Activated T-helper 17 cell treated with anti-CD3 and anti-CD28 coated beads, Interleukin-2, amount 50 U/mL, for 72 hours (primary cell): Measurements from ENCODE around the gene SYNDIG1L. TPM values are rescaled to one million over a fixed set of nuclear protein-coding genes. Genes with fewer than 3 reads are reported as not detected.

Experiments used
- ATAC-seq: fragments of 150-1000 bp; cut with Tn5 transposase; replicated peaks from 2 replicates; pipeline ENCODE4 v1.10.0; 2021; ENCODE audit warnings: mild to moderate bottlenecking, moderate library complexity
- H3K27ac Mint-ChIP-seq: one replicate; pipeline ENCODE4 v1.8.0; 2022; ENCODE audit warnings: mixed read lengths
- H3K27me3 Mint-ChIP-seq: one replicate; pipeline ENCODE4 v1.8.0; 2022; ENCODE audit warnings: mixed read lengths
- H3K36me3 Mint-ChIP-seq: one replicate; pipeline ENCODE4 v1.8.0; 2022; ENCODE audit warnings: low read depth, mild to moderate bottlenecking, mixed read lengths
- H3K4me1 Mint-ChIP-seq: one replicate; pipeline ENCODE4 v1.8.0; 2022; ENCODE audit warnings: mixed read lengths
- H3K4me3 Mint-ChIP-seq: one replicate; pipeline ENCODE4 v1.8.0; 2022; ENCODE audit warnings: mild to moderate bottlenecking, mixed read lengths
- H3K9me3 Mint-ChIP-seq: one replicate; pipeline ENCODE4 v1.8.0; 2022; ENCODE audit warnings: mixed read lengths
- total RNA-seq, 2 donors: library from RNA; stranded (reverse); gene quantifications; one replicate each; pipeline ENCODE4 v1.2.3, GENCODE V29; 2022

The SYNDIG1L gene
- total RNA-seq, 2 donors from 2014 or later = not detected

GRCh38 chr14:74418031-74418430, 8.0 kb downstream of the SYNDIG1L start:
- no peak overlapping the region for H3K4me3 Mint-ChIP-seq
- peaks cover 26% of the 10 kb centered on the region for H3K27me3 Mint-ChIP-seq
- ATAC-seq = no peak
- no peaks in the 10 kb centered on the region for H3K36me3 Mint-ChIP-seq
- no peaks in the 10 kb centered on the region for H3K9me3 Mint-ChIP-seq
- no peak overlapping the region for H3K27ac Mint-ChIP-seq
- H3K4me1 Mint-ChIP-seq = no peaks in the 10 kb centered on the region

GRCh38 chr14:74417611-74418010, 8.4 kb downstream of the SYNDIG1L start:
- ATAC-seq = peak; percentile 21
- Mint-ChIP-seq H3K9me3 (no peaks in the 10 kb centered on the region), H3K27ac (no peak overlapping the region), H3K27me3 (peaks cover 26% of the 10 kb centered on the region), H3K36me3 (no peaks in the 10 kb centered on the region), H3K4me3 (no peak overlapping the region), H3K4me1 (no peaks in the 10 kb centered on the region)

- Mint-ChIP-seq H3K27me3 (peaks cover 26% of the 10 kb centered on the region), H3K4me1 (no peaks in the 10 kb centered on the region), H3K4me3 (no peak overlapping the region), H3K27ac (no peak overlapping the region), H3K9me3 (no peaks in the 10 kb centered on the region), H3K36me3 (no peaks in the 10 kb centered on the region)
- ATAC-seq = no peak
Measured at GRCh38 chr14:74417201-74417600, 8.8 kb downstream of the SYNDIG1L start.

GRCh38 chr14:74415115-74415437, 10.9 kb downstream of the SYNDIG1L start:
- Mint-ChIP-seq H3K4me3 (no peak overlapping the region), H3K4me1 (no peaks in the 10 kb centered on the region), H3K9me3 (no peaks in the 10 kb centered on the region), H3K27me3 (peaks cover 20% of the 10 kb centered on the region), H3K27ac (no peak overlapping the region), H3K36me3 (no peaks in the 10 kb centered on the region)
- ATAC-seq = no peak

GRCh38 chr14:74414403-74415114, 11.5 kb downstream of the SYNDIG1L start:
- H3K4me3 Mint-ChIP-seq = no peak overlapping the region
- no peak overlapping the region for H3K27ac Mint-ChIP-seq
- no peaks in the 10 kb centered on the region for H3K4me1 Mint-ChIP-seq
- no peak for ATAC-seq
- no peaks in the 10 kb centered on the region for H3K9me3 Mint-ChIP-seq
- H3K27me3 Mint-ChIP-seq = peaks cover 23% of the 10 kb centered on the region
- no peaks in the 10 kb centered on the region for H3K36me3 Mint-ChIP-seq

GRCh38 chr14:74413627-74414026, 12.4 kb downstream of the SYNDIG1L start:
- H3K36me3 Mint-ChIP-seq = no peaks in the 10 kb centered on the region
- ATAC-seq = no peak
- H3K27me3 Mint-ChIP-seq = peaks cover 23% of the 10 kb centered on the region
- H3K4me1 Mint-ChIP-seq = no peaks in the 10 kb centered on the region
- H3K9me3 Mint-ChIP-seq = no peaks in the 10 kb centered on the region
- no peak overlapping the region for H3K4me3 Mint-ChIP-seq
- H3K27ac Mint-ChIP-seq = no peak overlapping the region

- Mint-ChIP-seq H3K9me3 (no peaks in the 10 kb centered on the region), H3K36me3 (no peaks in the 10 kb centered on the region), H3K4me3 (no peak overlapping the region), H3K4me1 (no peaks in the 10 kb centered on the region), H3K27ac (no peak overlapping the region), H3K27me3 (peaks cover 23% of the 10 kb centered on the region)
- ATAC-seq = no peak
Measured at GRCh38 chr14:74412753-74413152, 13.3 kb downstream of the SYNDIG1L start.

GRCh38 chr14:74411671-74412070, 14.3 kb downstream of the SYNDIG1L start:
- no peaks in the 10 kb centered on the region for H3K4me1 Mint-ChIP-seq
- H3K36me3 Mint-ChIP-seq = no peaks in the 10 kb centered on the region
- peaks cover 23% of the 10 kb centered on the region for H3K27me3 Mint-ChIP-seq
- no peak for ATAC-seq
- no peak overlapping the region for H3K27ac Mint-ChIP-seq
- no peak overlapping the region for H3K4me3 Mint-ChIP-seq
- H3K9me3 Mint-ChIP-seq = no peaks in the 10 kb centered on the region

- H3K4me3 Mint-ChIP-seq = no peak overlapping the region
- no peaks in the 10 kb centered on the region for H3K9me3 Mint-ChIP-seq
- H3K27ac Mint-ChIP-seq = no peak overlapping the region
- no peak for ATAC-seq
- no peaks in the 10 kb centered on the region for H3K4me1 Mint-ChIP-seq
- H3K36me3 Mint-ChIP-seq = no peaks in the 10 kb centered on the region
- peaks cover 20% of the 10 kb centered on the region for H3K27me3 Mint-ChIP-seq
Measured at GRCh38 chr14:74409441-74409840, 16.6 kb downstream of the SYNDIG1L start.

- Mint-ChIP-seq H3K36me3 (no peaks in the 10 kb centered on the region), H3K27me3 (peaks cover 16% of the 10 kb centered on the region), H3K9me3 (no peaks in the 10 kb centered on the region), H3K4me3 (no peak overlapping the region), H3K4me1 (no peaks in the 10 kb centered on the region), H3K27ac (no peak overlapping the region)
- ATAC-seq = no peak
Measured at GRCh38 chr14:74408870-74409269, 17.1 kb downstream of the SYNDIG1L start.

GRCh38 chr14:74407801-74408154, 18.2 kb downstream of the SYNDIG1L start:
- Mint-ChIP-seq H3K27me3 (peaks cover 9% of the 10 kb centered on the region), H3K4me3 (no peak overlapping the region), H3K36me3 (no peaks in the 10 kb centered on the region)

GRCh38 chr14:74407021-74407800, 18.8 kb downstream of the SYNDIG1L start:
- Mint-ChIP-seq H3K36me3 (no peaks in the 10 kb centered on the region), H3K27ac (no peak overlapping the region), H3K4me1 (no peaks in the 10 kb centered on the region), H3K27me3 (peaks cover 9% of the 10 kb centered on the region), H3K9me3 (no peaks in the 10 kb centered on the region), H3K4me3 (no peak overlapping the region)
- ATAC-seq = no peak

More at GRCh38 chr14:74407801-74408154, 18.2 kb downstream of the SYNDIG1L start:
- Mint-ChIP-seq H3K4me1 (no peaks in the 10 kb centered on the region), H3K27ac (no peak overlapping the region), H3K9me3 (no peaks in the 10 kb centered on the region)
- no peak for ATAC-seq

- Mint-ChIP-seq H3K27me3 (peaks cover 3% of the 10 kb centered on the region), H3K9me3 (no peaks in the 10 kb centered on the region), H3K4me3 (no peak overlapping the region), H3K36me3 (no peaks in the 10 kb centered on the region), H3K4me1 (peaks cover 3% of the 10 kb centered on the region), H3K27ac (no peak overlapping the region)
- no peak for ATAC-seq
Measured at GRCh38 chr14:74405663-74406062, 20.3 kb downstream of the SYNDIG1L start.

GRCh38 chr14:74404435-74404834, 21.6 kb downstream of the SYNDIG1L start:
- H3K4me3 Mint-ChIP-seq = no peak overlapping the region
- H3K27me3 Mint-ChIP-seq = no peaks in the 10 kb centered on the region
- no peak overlapping the region for H3K27ac Mint-ChIP-seq
- no peak for ATAC-seq
- no peaks in the 10 kb centered on the region for H3K36me3 Mint-ChIP-seq
- peaks cover 3% of the 10 kb centered on the region for H3K4me1 Mint-ChIP-seq
- H3K9me3 Mint-ChIP-seq = no peaks in the 10 kb centered on the region

GRCh38 chr14:74403619-74404417, 22.2 kb downstream of the SYNDIG1L start:
- no peaks in the 10 kb centered on the region for H3K36me3 Mint-ChIP-seq
- H3K9me3 Mint-ChIP-seq = no peaks in the 10 kb centered on the region
- no peaks in the 10 kb centered on the region for H3K27me3 Mint-ChIP-seq
- no peak overlapping the region for H3K4me3 Mint-ChIP-seq
- H3K27ac Mint-ChIP-seq = no peak overlapping the region
- no peak for ATAC-seq
- H3K4me1 Mint-ChIP-seq = peaks cover 3% of the 10 kb centered on the region
